LHCN-M2 (cell line): ENCODE measurements around the gene FFAR1. TPM values are rescaled to one million over a fixed set of nuclear protein-coding genes. Genes with fewer than 3 reads are reported as not detected.
"Not testable (repeated sequence)": the region's sequence is repeated elsewhere in the genome, so short reads cannot be mapped to it uniquely, and the experiment has no call there.

Experiments used
- DNase-seq: peaks from one replicate; pipeline ENCODE4 v3.0.0-alpha.2; 2012; ENCODE audit warnings: low read depth
- total RNA-seq: library from RNA; depleted of rRNA; stranded (reverse); fragments of >200 nt; gene quantifications from 2 replicates; pipeline ENCODE4 v1.2.3, GENCODE V29; 2014

The FFAR1 gene
- total RNA-seq, 1 experiment from 2014 or later, result not detected

- no peak for DNase-seq
These were observed 6.0 kb upstream of the FFAR1 start for GRCh38 chr19:35341565-35342225.

GRCh38 chr19:35342430-35342829, 5.3 kb upstream of the FFAR1 start:
- DNase-seq, result no peak

- no peak for DNase-seq
These were observed 3.1 kb upstream of the FFAR1 start for GRCh38 chr19:35344511-35345031.

GRCh38 chr19:35345671-35346111, 2.0 kb upstream of the FFAR1 start:
- no peak for DNase-seq

- DNase-seq, result no peak
These were observed 1.3 kb upstream of the FFAR1 start for GRCh38 chr19:35346193-35347052.

GRCh38 chr19:35347930-35348298, 212 bp downstream of the FFAR1 start:
- no peak for DNase-seq

GRCh38 chr19:35348911-35349611, 1.4 kb downstream of the FFAR1 start:
- no peak for DNase-seq

- DNase-seq, result no peak
These were observed 2.2 kb downstream of the FFAR1 start for GRCh38 chr19:35349614-35350521.

GRCh38 chr19:35350591-35350990, 2.9 kb downstream of the FFAR1 start:
- no peak for DNase-seq

GRCh38 chr19:35351411-35352176, 3.9 kb downstream of the FFAR1 start:
- DNase-seq, result no peak

- DNase-seq, result no peak
These were observed 4.4 kb downstream of the FFAR1 start for GRCh38 chr19:35352177-35352447.

GRCh38 chr19:35352448-35353304, 5.0 kb downstream of the FFAR1 start:
- peak; percentile 49 for DNase-seq

GRCh38 chr19:35353635-35354034, 5.9 kb downstream of the FFAR1 start:
- DNase-seq, result no peak

- no peak for DNase-seq
These were observed 7.2 kb downstream of the FFAR1 start for GRCh38 chr19:35354898-35355297.

- no peak for DNase-seq
These were observed 8.2 kb downstream of the FFAR1 start for GRCh38 chr19:35355791-35356460.

- no peak for DNase-seq
These were observed 10.3 kb downstream of the FFAR1 start, which contains the start of gene FFAR3 for GRCh38 chr19:35357867-35358573. Gene FFAR3, plus strand, starts transcription at chr19:35358460. Its CDS starts 431 bp downstream, at chr19:35358891.

- not testable (repeated sequence) for DNase-seq
These were observed 11.1 kb downstream of the FFAR1 start for GRCh38 chr19:35358834-35359233.

- not testable (repeated sequence) for DNase-seq
These were observed 11.7 kb downstream of the FFAR1 start for GRCh38 chr19:35359395-35359794.
